ENCODE data around the gene LAMTOR4.
A peak's percentile ranks its signal among the peaks of the same experiment; 100 is the strongest.

Gene LAMTOR4

GRCh38 chr7:100122067-100122466 lies 26.7 kb upstream of the LAMTOR4 start:
- ChIA-PET POLR2A (no interaction called here), CTCF (interaction anchor here (0.7 to 6.3 kb wide), 2 partner anchors 10 to 100 kb away, joined by 3 to 53 read pairs; no protein-coding TSS in a partner anchor)
- TF ChIP-seq CTCF (IDR thresholded peaks at IDR 0.05; ENCODE audit: control extremely low read depth, extremely low read depth, low read depth, missing control alignments) = no peak
- DNase-seq (ENCODE audit: extremely low spot score) = no peak

- no peak for TF ChIP-seq CTCF (IDR thresholded peaks at IDR 0.05; ENCODE audit: control extremely low read depth, extremely low read depth, low read depth, missing control alignments)
- CTCF ChIA-PET = interaction anchor here (0.7 to 6.3 kb wide), 3 partner anchors 10 to 100 kb away, joined by 3 to 53 read pairs (median 3); no protein-coding TSS in a partner anchor
- no peak for DNase-seq (ENCODE audit: extremely low spot score)
- POLR2A ChIA-PET = no interaction called here
Observed at GRCh38 chr7:100122568-100122967, 26.1 kb upstream of the LAMTOR4 start.

- POLR2A ChIA-PET = interaction anchor here (0.5 to 1.2 kb wide), 2 partner anchors 19 to 22 kb away, joined by 4 read pairs; no protein-coding TSS in a partner anchor
- CTCF ChIA-PET = interaction anchor here (0.6 to 6.3 kb wide), 11 partner anchors 8 to 345 kb away, joined by 3 to 53 read pairs (median 3); partner anchors contain the start of genes AP4M1, LAMTOR4 and MCM7
- no peak for DNase-seq (ENCODE audit: extremely low spot score)
- TF ChIP-seq CTCF (IDR thresholded peaks at IDR 0.05; ENCODE audit: control extremely low read depth, extremely low read depth, low read depth, missing control alignments) = no peak
Observed at GRCh38 chr7:100124301-100125230, 24.2 kb upstream of the LAMTOR4 start.

- no peak for TF ChIP-seq CTCF (IDR thresholded peaks at IDR 0.05; ENCODE audit: control extremely low read depth, extremely low read depth, low read depth, missing control alignments)
- DNase-seq (ENCODE audit: extremely low spot score) = no peak
- ChIA-PET CTCF (interaction anchor here (0.9 to 2.3 kb wide), 6 partner anchors 12 to 221 kb away, joined by 3 to 6 read pairs (median 4); no protein-coding TSS in a partner anchor), POLR2A (interaction anchor here (0.9 kb wide), 1 partner anchor 26 kb away, joined by 5 read pairs; the partner anchor contains the start of genes AP4M1 and MCM7)
Observed at GRCh38 chr7:100126239-100126930, 22.3 kb upstream of the LAMTOR4 start.

GRCh38 chr7:100126931-100127865 lies 21.5 kb upstream of the LAMTOR4 start, which contains the start of gene MBLAC1:
MBLAC1 (plus strand) TSS chr7:100126967; CDS start chr7:100127396, 429 bp downstream.
- ChIA-PET CTCF (interaction anchor here (0.9 to 8.0 kb wide), 7 partner anchors 11 to 135 kb away, joined by 3 to 114 read pairs (median 5); partner anchors contain the start of gene LAMTOR4), POLR2A (interaction anchor here (0.9 kb wide), 1 partner anchor 26 kb away, joined by 5 read pairs; the partner anchor contains the start of genes AP4M1 and MCM7)
- peak; percentile 91 for DNase-seq (ENCODE audit: extremely low spot score)
- TF ChIP-seq CTCF (IDR thresholded peaks at IDR 0.05; ENCODE audit: control extremely low read depth, extremely low read depth, low read depth, missing control alignments) = peak; percentile 4

Data from GM10248 (cell line).